ENCODE measurements around the gene GPR68. TPM values are rescaled to one million over a fixed set of nuclear protein-coding genes. Genes with fewer than 3 reads are reported as not detected.

GPR68 gene
- total RNA-seq, 4 donors from 2014 or later = 0.21 to 4.1 (median 0.52) TPM

DNA sequence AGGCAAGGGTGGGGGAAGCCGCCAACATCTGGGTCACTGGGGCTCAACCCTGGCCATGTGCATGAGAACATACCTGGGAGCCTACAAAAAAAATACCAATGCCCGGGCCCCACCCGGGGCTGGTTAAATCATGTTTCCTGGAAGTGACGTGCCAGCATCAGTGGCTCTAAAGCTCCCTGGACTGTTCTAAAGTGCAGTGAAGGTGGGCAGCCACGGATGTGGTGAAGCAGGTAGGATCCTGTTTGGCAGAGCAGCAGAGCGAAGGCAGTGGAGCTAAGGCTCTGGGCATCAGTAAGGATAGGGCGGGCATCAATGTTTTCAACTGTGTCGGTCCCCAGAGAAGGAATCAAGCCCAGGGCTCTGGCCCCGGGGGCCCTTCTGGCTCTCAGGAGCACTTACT is 525 bp upstream of the GPR68 start:
- Histone ChIP-seq H3K27ac (peak overlapping the region in 2 of 4 donors; percentile 11 to 52), H3K4me3 (no peak overlapping the region), H3K27me3 (no peaks in the 10 kb centered on the region), H3K4me1 (peaks cover 0 to 31% (median 5%) of the 10 kb centered on the region in 4 donors), H3K36me3 (no peaks in the 10 kb centered on the region), H3K9me3 (peaks cover 0 to 18% (median 0%) of the 10 kb centered on the region in 4 donors)
- 82 to 91% methylated on average over 9 of the region's 9 CpGs for WGBS, 2 donors
- no peak for TF ChIP-seq POLR2A (IDR thresholded peaks at IDR 0.05)
- TF ChIP-seq, protein P1, sequence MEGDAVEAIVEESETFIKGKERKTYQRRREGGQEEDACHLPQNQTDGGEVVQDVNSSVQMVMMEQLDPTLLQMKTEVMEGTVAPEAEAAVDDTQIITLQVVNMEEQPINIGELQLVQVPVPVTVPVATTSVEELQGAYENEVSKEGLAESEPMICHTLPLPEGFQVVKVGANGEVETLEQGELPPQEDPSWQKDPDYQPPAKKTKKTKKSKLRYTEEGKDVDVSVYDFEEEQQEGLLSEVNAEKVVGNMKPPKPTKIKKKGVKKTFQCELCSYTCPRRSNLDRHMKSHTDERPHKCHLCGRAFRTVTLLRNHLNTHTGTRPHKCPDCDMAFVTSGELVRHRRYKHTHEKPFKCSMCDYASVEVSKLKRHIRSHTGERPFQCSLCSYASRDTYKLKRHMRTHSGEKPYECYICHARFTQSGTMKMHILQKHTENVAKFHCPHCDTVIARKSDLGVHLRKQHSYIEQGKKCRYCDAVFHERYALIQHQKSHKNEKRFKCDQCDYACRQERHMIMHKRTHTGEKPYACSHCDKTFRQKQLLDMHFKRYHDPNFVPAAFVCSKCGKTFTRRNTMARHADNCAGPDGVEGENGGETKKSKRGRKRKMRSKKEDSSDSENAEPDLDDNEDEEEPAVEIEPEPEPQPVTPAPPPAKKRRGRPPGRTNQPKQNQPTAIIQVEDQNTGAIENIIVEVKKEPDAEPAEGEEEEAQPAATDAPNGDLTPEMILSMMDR (IDR thresholded peaks at IDR 0.05) = no peak
- TF ChIP-seq EP300 (IDR thresholded peaks at IDR 0.05) = no peak
- no peak for DNase-seq (ENCODE audit: low spot score in 2 of 2)

DNA sequence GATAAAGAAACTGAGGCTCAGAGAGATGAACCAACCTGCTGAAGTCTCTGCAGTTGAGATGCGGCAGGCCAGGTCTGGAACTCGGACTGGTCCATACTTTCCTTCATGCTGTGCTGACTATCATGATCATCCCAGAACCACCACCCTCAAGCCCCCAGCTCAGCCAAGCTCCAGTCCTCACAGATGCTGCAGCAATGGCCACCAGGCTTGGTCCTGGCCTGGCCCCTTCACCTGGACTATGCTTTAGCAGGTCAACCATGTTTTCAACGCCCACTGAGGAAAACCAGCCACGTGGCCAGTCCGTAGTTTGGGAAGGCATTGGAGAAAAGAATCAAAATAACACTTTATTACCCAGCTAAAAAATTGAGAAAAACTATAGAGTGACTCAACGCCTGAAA is 1.4 kb downstream of the GPR68 start:
- TF ChIP-seq, protein P1 (IDR thresholded peaks at IDR 0.05) = no peak
- TF ChIP-seq EP300 (IDR thresholded peaks at IDR 0.05) = no peak
- no peak for TF ChIP-seq POLR2A (IDR thresholded peaks at IDR 0.05)
- 70 to 82% methylated on average over 6 of the region's 6 CpGs for WGBS, 2 donors
- no peak overlapping the region for H3K4me3 ChIP-seq
- H3K4me1 ChIP-seq = peaks cover 0 to 26% (median 5%) of the 10 kb centered on the region in 4 donors
- H3K36me3 ChIP-seq = no peaks in the 10 kb centered on the region
- H3K27ac ChIP-seq = peak overlapping the region in 2 of 4 donors; percentile 11 to 41
- no peaks in the 10 kb centered on the region for H3K27me3 ChIP-seq
- DNase-seq (ENCODE audit: low spot score in 2 of 2) = no peak
- peaks cover 0 to 25% (median 0%) of the 10 kb centered on the region in 4 donors for H3K9me3 ChIP-seq

- Histone ChIP-seq H3K27ac (peak overlapping the region in 2 of 4 donors; percentile 11 to 41), H3K4me3 (no peak overlapping the region), H3K27me3 (no peaks in the 10 kb centered on the region), H3K9me3 (peaks cover 0 to 25% (median 0%) of the 10 kb centered on the region in 4 donors), H3K36me3 (no peaks in the 10 kb centered on the region), H3K4me1 (peaks cover 0 to 26% (median 5%) of the 10 kb centered on the region in 4 donors)
- WGBS, 2 donors = 87 to 89% methylated on average over 4 of the region's 4 CpGs
- TF ChIP-seq EP300 (IDR thresholded peaks at IDR 0.05) (no peak), POLR2A (IDR thresholded peaks at IDR 0.05) (no peak)
- TF ChIP-seq, protein P1 (IDR thresholded peaks at IDR 0.05) = no peak
- no peak for DNase-seq (ENCODE audit: low spot score in 2 of 2)
These were observed 1.9 kb downstream of the GPR68 start for GRCh38 chr14:91242635-91243034.

DNA sequence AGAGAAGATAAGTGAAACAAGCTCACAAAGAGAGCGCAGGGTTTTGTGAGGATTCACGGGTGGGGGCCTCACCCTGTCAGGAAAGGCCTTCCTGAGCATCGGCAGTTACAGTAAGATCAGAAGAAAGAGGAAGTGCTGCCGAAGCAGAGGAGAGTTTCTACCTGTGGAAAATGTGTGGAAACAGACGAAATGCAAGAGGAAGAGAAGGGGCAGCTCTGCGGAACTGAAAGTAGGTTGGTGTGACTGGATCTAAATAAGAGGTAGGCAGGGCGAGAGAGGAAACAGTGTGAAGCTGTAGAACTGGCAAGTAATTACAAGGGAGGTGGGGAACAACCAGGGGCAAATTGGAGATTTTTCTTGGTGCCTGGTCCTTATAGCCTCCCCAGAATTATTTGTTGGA is 2.6 kb downstream of the GPR68 start:
- Histone ChIP-seq H3K4me1 (peaks cover 0 to 26% (median 5%) of the 10 kb centered on the region in 4 donors), H3K4me3 (peak overlapping the region in 1 of 4 donors; percentile 9), H3K9me3 (peaks cover 0 to 19% (median 0%) of the 10 kb centered on the region in 4 donors), H3K27me3 (no peaks in the 10 kb centered on the region), H3K36me3 (no peaks in the 10 kb centered on the region), H3K27ac (peak overlapping the region in 1 of 4 donors; percentile 7)
- TF ChIP-seq POLR2A (IDR thresholded peaks at IDR 0.05) = no peak
- no peak for TF ChIP-seq EP300 (IDR thresholded peaks at IDR 0.05)
- TF ChIP-seq, protein P1 (IDR thresholded peaks at IDR 0.05) = no peak
- 72 to 75% methylated on average over 7 of the region's 7 CpGs for WGBS, 2 donors
- no peak for DNase-seq (ENCODE audit: low spot score in 2 of 2)

- Histone ChIP-seq H3K27ac (no peak overlapping the region), H3K9me3 (peaks cover 0 to 25% (median 0%) of the 10 kb centered on the region in 4 donors), H3K36me3 (no peaks in the 10 kb centered on the region), H3K27me3 (no peaks in the 10 kb centered on the region), H3K4me1 (peaks cover 0 to 14% (median 0%) of the 10 kb centered on the region in 4 donors), H3K4me3 (no peak overlapping the region)
- DNase-seq (ENCODE audit: low spot score in 2 of 2) = no peak
- TF ChIP-seq POLR2A (IDR thresholded peaks at IDR 0.05) (no peak), EP300 (IDR thresholded peaks at IDR 0.05) (no peak)
- TF ChIP-seq, protein P1 (IDR thresholded peaks at IDR 0.05) = no peak
- 74 to 82% methylated on average over 8 of the region's 8 CpGs for WGBS, 2 donors
These were observed 5.8 kb downstream of the GPR68 start for GRCh38 chr14:91238661-91239060.
